Stimulated activated CD4-positive, alpha-beta T cell treated with anti-CD3 and anti-CD28 coated beads, Interleukin-4, amount 100 ng/mL, for 4 hours (primary cell): ENCODE measurements around the gene INPP4B.

ENCODE experiments used
- DNase-seq, 2 experiments: peaks; one replicate each; pipeline ENCODE4 v3.0.0-alpha.2; 2020

INPP4B gene

DNA sequence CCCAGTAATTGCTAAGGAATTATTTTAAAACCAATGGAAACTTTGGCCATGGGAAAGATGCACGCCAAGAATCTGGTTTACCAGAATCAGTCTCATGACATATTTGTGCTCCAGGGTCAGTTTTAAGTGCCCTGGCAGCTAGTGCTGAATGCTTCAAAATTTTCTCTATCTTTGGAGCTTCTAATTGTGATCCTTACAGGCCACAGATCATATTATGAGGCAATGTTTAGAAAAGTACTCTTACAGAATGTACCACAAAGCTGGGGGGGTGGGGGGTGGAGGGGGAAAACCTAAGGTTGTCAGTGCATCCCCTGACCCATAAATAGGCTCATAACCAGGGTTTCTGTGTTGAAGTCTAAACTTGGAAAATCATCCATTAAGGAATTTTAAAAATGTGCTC is 514.5 kb downstream of the INPP4B start:
- DNase-seq, result no peak

DNA sequence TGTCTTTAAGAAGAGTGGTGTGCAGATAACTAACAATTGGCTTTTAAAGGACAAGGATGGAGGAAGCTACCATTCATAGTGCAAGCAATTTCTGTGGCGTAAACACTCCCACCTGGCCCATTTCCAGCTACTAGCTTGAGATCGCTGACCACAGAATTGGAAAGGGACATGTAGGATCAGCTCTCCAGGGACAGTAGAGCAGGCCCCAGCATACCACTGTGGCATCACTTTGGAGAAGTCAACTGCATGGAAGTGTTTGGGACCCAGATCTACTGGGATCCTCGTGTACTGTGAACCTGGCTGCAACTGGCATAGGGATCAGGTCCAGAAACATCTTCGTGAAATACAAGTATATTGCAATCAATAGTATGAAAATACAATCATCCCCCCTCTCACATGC is 515.0 kb downstream of the INPP4B start:
- no peak for DNase-seq

DNA sequence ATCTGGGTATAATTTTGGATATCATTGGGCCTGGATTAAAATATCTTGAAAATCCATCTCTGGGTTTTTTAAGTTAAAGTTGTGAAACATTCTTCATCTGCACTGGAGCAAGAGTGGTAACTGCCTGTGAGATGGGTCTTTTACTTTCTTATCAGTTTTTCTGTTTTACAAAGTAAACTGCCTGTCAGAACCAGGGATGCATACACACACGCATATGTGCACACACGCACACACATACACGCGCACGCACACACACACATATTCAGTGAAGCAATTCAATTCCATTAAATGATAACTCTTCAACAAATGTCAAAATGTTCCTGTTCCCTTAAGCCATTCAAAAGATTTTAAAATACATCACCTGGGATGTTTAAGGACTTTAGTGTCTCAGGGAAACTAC is 515.8 kb downstream of the INPP4B start:
- DNase-seq, result no peak

DNA sequence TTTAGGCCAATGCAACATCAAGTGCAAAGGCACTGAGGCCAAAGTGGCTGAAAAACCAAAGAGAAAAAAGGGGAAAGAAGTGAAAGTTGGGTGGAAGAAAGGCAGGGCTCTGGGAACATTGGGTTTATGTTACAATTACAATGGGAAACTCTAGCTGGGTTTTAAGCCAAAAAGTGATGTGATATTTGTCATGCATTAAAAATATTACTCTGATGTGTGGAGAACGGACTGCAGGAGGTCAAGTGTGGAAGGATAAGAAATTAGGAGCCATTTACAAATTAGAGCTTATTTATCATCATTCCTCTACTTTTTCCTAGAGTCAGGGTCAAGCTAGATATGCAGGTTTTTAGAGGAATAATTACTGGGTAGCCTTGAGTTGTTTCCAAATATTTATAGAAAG is 516.8 kb downstream of the INPP4B start:
- no peak for DNase-seq

DNA sequence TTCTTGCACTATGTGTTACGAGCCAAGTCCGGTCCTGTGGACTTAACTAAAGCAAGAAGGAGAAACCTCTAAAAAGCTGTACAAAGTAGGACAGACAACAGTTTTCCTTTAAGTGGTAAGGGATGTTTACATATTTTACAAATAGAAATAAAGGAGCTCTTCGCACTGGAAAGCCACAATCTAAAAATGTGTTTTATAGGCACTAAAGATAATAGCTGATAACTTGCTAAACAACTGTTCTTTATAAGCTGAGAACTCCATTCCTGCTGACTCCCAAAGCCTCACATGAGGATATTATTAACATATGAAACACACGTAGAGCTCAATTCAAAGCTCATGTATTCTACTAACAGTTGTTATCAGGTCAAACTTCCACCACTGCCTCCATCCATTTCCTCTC is 519.9 kb downstream of the INPP4B start:
- no peak for DNase-seq

DNA sequence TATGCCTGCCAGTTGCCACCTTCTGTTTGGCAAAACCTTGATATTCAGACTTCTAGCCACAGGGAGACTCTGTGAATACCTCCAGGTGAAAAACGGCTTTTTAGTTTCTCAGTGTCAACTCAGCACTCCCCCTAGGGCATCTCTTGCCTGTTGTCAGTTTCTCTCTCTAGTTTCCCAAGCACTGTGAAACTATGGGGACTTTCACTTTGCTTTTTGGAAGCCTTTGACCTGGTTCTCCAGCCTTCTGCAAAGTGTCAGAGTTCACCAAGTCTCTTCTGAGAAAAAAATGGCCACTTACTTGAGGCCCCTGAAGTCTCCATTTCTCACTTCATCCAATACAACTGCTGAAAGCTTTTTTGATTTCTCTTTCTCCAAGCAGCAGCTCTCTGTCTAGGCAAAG is 521.5 kb downstream of the INPP4B start:
- no peak for DNase-seq

DNA sequence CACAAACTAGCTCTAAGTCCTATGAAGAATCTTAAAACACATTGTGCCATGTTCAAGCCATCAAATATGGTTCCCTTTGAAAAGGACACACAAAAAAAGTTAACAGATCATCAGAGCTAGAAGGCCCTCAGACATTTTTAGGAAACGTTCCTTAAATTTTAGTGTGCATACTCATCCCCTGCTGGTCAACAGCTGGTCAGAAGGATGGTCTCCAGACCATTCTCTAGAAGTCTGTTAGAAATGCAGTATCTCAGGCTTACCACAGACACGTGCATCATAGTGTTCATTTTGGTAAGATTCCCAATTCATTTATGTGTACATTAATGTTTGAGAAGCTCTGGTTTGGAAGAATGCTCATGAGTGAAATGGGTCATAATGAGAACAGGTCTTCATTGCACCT is 523.1 kb downstream of the INPP4B start:
- DNase-seq, result no peak

DNA sequence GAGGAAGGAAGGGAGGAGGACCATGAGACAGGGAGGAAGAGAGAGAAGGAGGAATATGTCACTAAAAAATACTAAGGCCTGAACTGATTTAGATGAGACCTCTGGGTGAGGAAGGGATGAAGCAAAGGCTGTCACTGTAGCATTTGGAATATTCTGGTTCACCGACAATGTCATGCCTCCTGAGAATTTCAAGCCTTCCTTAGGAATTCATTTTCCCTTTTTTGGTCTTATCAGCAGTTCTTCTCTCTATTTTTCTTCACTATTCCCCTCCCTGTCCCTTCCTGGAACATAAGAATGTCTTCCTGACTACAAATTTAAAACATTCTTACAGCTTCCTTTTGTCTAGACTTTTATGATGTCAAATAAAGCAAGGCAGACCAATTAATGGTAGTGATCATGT is 527.8 kb downstream of the INPP4B start:
- no peak for DNase-seq

DNA sequence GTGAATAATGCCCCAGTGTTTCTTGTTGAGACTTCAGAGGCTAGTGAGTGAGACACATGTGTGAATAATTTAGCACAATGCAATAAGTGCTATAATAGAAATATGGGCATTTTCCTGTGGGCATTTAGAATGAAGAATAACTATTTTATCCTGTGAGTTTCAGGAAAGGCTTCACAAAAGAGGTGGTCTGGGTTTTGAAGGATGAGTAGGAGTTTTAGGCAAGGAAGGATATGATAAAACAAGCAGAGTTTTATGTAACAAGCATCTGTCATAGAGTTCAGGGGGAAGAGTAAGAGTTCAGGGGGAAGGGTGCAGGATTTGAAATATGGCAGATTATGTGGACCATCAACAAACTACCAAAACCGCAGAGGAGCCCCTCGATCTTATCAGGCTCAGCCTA is 529.2 kb downstream of the INPP4B start:
- DNase-seq, result no peak

DNA sequence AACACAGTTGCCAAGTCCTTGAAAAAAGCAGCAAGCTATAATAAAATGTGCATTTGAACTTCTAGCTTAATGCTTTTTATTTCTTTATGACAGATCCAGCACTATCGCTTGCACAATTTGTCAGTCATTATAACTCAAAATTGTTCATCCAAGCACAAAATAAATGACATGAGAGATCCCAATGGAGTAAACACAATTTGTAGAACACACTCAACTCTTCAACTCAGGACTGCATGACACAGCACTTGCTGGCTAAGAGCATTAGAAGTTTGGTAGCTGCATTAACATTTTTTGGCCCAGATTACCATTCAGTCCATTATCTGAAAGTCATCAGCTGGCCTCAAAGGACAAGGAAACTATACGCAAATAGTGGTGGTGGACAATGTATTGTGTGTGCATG is 530.1 kb downstream of the INPP4B start:
- DNase-seq, result no peak

DNA sequence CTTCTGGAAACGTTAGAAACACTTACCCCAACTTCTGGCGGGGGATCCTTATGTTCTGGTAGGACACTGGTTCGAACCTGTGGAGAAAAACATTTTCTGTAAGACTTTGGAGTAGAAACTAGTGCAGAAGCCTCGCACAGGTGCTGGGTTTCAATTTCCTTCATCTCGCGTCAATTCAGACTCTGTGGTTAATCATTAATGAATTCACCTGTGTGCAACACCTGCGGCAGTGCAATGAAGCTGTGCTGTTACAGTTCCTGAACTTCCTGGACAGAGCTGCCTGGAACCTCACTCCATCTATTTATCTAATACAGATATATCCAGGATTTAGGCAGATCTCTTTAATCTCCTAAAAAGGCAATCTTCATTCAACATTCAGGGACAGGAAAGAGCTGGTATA is 531.4 kb downstream of the INPP4B start:
- no peak for DNase-seq

DNA sequence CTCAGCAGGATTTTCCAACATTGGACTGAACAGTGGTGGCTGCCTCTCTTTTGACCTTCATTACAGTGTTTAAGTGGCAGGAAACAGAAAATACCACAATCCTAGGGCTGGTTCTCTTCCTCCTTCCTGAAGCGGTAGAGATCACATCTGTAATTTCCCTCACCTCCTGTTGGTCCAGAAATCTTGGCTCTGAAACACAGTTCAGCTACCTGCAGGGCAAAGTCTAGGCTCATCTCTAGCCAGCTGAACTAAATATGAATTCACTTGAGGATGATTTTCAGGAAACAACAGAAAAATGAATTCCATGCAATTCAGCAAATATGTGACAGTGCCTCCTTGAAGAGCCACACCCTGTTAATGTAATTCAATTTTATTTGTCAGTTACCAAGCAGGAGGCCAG is 531.9 kb downstream of the INPP4B start:
- no peak for DNase-seq

DNA sequence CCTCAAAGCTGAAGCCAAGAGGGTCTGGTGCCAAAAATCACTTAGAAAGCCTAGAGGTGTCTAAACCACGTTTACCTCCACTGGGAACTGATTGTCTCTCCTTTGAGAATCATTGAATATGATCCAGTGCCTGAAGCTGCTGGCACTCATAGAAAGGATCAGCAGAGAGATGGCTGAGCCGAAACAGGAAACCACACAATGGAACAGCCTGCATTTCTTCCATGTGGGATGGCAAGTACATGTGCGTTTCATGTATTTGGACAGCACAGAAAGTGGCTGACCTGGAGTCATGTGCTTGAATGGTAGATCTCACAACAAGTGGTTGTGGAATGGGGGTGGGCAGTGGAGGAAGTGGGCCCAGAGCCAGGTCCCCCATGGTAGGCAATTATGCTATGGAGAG is 533.7 kb downstream of the INPP4B start:
- DNase-seq, result no peak

DNA sequence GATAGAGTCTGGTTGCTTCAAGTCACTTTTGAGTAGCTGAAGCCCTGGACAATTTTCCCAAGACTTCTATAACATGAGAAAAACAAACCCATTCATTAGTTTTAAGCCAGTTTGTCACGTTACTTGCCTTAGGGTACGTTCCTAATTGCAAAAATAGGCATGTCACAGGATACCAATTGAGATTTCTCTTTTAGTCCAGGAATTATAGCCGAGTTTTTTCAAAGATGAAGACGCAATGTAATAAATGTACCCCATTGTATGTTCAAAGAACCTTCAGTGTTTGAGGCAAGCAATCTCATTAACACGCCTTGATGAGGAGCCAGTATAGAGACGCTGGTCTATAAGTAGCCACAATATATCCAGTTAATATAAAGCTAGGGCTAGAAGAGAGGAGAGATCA is 534.2 kb downstream of the INPP4B start:
- DNase-seq, result no peak

DNA sequence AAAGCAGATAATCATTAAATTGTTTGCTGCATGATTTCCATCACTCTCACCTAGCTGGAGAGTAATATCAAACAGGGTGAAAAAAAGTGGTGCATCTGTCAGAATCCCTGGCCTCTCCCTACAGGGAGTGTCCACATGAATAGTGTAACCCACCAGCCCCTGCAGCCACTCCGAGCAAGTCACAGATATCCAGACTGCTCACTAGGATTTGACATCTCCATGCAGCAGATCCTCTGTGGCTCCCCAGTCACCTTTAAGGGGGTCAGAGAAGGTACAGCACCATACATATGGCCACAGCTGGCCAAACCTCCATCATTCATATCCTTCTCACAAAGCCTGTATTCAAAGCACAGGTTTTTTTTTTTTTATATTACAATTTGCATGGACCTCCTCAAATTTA is 536.3 kb downstream of the INPP4B start:
- DNase-seq, result no peak

DNA sequence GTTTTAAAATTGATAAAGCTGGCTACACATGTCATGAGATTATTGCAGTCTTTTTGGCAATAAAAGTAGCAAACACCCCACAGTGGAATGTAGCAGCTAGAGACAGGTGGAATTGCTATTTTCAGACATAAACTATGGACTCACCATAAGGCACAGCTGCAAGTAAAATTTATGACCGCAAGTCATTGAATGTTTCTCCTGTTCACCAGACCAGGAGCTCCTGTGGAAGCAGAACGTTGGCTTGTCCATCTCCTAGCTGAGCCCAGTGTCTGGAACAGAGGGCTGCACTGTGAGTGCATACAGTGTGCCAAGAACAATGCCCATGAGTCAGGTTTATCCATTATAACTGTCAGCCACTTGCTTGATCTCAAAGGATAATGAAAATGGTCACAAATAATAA is 538.2 kb downstream of the INPP4B start:
- DNase-seq, result no peak

DNA sequence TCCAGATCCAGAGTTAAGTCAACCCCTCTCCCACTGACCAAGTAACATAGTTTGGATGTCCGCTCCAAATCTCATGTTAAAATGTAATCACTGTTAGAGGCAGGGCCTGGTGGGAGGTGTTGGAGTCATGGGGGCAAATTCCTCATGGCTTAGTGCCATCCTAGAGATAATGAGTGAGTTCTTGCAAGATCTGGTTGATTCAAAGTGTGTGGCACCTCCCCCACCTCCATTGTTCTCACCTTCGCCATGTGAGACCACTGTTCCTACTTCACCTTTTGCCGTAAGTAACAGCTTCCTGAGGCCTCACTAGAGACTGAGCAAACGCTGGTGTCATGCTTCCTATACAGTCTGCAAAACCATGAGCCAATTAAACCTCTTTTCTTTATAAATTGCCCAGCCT is 548.8 kb downstream of the INPP4B start:
- no peak for DNase-seq

DNA sequence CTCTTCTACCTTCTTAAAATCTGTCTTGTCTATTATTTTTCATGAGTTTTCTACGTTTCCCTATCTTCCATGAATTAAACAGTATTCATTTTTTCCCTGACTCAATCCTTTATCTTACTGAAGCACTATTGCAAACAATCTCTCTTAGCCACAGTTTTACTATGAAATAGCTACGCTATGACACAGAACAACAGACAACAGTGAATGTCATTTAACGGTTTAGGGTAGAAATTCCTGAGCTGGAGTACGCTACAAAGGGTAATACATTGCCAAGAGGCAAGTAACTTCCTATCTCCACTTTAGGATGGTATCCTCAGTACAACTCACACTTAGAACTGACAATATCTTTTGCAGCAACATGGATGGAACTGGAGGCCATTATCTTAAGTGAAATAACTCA is 552.6 kb downstream of the INPP4B start:
- DNase-seq, result no peak

DNA sequence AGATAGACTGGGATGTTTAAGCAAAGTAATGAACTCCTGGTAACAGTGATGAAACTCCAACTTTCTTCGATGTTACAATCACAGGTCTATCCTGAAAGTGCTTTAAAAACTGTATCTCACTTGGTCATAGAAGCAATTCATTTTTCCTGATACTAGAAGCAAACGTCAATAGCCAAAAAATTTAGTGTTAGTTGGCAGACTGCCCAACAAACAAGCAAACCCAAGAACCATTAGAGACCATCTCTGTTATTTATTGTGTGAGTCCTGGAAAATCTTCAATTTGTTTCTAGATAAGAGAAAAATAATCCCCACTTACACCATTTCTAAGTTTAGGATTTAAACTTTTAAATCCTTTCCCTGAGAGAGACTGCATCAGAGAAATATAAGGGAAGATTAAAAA is 553.9 kb downstream of the INPP4B start:
- DNase-seq, result no peak

DNA sequence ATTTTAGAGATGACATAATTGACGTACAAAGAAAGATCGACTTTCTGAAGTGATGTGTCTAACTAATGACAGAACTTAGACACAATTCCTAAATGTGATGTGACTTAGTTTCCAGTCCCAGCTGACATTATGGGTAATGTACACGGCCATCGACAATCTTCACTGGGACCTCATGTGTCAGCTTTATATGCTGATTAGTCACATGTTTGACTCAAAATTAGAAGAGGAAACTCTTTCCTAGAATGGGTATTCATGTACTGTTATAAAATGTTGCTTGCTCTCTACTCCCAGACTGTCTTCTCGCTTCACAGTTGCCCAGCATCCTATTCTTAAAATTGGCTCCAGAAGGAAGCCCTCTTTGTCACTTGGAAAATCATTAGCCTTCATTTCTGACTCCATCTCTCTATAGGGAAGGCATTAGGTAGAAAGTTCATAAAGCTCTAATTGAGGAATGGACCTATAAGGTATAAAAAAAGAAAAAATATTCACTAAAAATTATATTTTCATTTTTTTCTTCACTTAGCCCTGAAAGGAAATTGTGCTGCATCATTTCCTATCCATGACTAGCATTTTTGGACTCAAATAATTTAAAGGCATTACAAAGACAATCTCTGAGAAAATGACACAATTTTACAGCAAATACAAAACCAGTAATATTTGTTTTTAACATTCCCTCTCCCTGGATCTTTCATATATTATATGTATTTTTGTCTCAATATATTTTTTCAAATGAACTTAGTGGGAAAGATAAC is 554.6 kb downstream of the INPP4B start:
- no peak for DNase-seq

DNA sequence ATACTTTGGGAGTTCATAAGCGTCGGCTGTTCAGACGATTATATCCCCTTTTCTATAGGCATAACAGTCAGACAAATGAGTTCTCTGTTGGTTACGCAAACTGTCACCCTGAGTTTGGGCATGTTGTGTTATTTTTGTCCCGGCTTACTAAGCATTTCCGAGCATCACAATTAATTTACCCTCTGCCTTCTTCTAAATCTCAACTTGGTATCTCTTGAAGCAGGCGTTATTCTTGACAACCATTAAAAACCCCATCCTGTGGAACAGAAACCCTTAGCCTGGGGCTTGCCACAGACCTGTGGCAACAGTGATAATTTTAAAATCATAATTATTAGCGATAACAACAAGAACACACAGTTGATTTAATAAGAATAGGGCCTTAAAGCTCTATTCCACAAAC is 558.7 kb downstream of the INPP4B start:
- no peak for DNase-seq

DNA sequence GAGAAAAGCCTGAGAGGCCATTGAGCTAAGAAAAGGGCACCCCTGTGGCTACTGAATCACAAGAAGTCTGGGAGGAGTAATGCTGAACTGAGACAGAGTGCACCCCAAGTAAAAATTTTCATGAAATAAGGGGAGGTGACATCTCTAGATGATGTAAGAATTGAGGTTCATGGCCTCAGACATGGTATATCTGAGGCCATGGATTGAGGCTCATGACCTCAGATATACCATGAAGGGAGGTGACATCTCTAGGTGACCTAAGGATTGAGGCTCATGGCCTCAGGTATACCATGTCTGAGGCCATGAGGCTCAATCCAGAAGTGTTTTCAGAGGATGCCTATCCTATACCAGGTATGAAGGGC is 560.9 kb downstream of the INPP4B start:
- DNase-seq, result no peak

DNA sequence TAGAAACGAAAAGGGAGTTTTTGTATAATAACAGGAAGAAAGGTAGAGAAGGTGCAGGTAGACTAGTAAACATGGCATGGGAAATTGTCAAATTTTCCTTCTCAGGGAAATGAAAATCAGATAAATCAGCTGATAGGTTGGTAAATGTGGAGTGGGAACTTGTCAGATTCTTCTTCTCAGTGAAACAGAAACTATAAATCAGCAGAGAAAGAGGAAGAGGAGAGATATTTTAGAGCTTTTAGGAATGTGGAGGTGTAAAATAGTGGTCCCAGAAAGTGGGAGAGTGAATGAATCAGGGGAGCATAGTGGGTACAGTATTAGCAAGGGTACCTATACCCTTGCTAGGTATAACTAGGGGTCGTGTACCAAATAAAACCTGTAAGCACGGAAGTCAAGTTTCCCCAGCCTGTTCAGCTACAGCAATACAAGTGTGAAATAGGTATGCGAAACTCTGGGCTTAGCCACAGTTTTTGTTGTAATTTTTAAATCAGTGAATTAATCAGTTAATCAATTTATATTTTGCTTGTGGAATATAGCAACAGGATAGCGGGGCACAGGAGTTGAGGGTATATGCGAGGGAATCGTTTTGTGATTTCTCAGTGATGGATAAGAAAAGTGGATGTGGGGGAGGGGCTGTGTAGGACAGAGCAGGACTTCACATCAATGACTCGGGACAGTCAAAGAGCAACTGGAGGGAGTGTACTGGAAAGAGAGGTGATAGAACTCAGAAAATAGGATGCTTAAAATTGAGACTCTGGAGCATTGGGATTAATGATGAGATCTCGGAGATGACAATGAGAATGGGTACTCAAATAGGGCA is 561.5 kb downstream of the INPP4B start:
- no peak for DNase-seq

DNA sequence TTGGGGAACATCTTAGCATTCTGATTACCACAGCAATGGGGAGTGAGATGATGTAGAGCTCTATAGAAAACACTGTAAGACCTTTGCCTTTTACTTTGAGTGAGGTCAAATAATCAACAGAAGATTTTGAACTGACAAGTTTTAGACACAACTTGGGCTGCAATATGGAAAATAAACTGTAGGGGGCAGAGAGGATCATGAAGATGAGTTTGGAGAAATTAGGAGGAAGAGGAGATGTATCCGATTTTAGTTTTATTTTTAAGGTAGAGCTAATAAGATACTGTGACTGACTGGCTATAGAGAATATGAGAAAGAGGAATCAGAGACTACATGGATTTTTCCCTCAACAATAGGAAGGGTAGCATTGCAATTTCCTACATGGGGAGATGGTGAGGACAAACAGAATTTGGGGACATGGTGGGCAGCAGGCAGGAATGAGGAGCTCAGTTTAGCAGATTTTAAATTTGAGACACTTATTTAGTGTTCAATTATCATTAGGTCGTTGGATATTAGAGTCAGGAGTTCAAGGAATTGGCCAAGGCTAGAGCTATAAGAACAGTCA is 563.1 kb downstream of the INPP4B start:
- DNase-seq, result no peak

DNA sequence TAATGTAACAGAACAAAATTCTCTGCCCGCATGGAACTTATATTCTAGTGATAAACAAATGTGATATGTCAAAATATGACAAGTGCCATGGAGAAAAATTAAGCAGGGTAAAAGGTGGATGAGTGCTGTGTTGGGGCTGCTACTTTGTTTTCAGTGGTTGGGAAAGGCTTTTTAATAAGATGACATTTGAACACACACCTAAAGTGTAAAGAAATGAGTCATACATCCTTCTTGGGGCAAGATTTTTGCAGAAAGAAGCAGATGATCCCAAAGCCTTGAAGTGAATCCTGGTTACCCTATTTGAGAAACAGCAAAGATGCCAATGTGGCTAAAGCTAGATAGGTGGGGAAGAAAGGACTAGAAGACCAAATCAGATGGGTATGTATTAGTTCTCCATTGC is 564.1 kb downstream of the INPP4B start:
- DNase-seq, result no peak
